Gastroesophageal sphincter (tissue), 3 donors: ENCODE measurements around the gene SNRNP70.

Experiments used
- CTCF ChIP-seq, 4 experiments: fragments of 200-600 bp in 2 of 4; fragments of 450-650 bp in 2 of 4; sonication (generic) in 1 of 4; IDR thresholded peaks; one replicate each; pipeline ENCODE4 v1.5.1; 2017 to 2019; ENCODE audit warnings: antibody characterized with exemption in 4 of 4, mild to moderate bottlenecking in 2 of 4, moderate library complexity in 2 of 4
- POLR2AphosphoS5 ChIP-seq: sonication (generic); formaldehyde crosslinking; IDR thresholded peaks from one replicate; pipeline ENCODE4 v1.6.1; 2017; ENCODE audit warnings: antibody characterized with exemption

- no peak for TF ChIP-seq POLR2AphosphoS5
- no peak for TF ChIP-seq CTCF (IDR thresholded peaks at IDR 0.05)
These were observed 35.1 kb downstream of the SNRNP70 start for GRCh38 chr19:49120325-49120683.
